Amniotic stem cell (primary cell): ENCODE results near the gene ARFGAP1.
"Not testable (repeated sequence)": the region's sequence is repeated elsewhere in the genome, so short reads cannot be mapped to it uniquely, and the experiment has no call there.

Source experiments
- DNase-seq: peaks from one replicate; lab custom pipeline; 2025; lab: John Stamatoyannopoulos, UW

ARFGAP1 gene

DNA sequence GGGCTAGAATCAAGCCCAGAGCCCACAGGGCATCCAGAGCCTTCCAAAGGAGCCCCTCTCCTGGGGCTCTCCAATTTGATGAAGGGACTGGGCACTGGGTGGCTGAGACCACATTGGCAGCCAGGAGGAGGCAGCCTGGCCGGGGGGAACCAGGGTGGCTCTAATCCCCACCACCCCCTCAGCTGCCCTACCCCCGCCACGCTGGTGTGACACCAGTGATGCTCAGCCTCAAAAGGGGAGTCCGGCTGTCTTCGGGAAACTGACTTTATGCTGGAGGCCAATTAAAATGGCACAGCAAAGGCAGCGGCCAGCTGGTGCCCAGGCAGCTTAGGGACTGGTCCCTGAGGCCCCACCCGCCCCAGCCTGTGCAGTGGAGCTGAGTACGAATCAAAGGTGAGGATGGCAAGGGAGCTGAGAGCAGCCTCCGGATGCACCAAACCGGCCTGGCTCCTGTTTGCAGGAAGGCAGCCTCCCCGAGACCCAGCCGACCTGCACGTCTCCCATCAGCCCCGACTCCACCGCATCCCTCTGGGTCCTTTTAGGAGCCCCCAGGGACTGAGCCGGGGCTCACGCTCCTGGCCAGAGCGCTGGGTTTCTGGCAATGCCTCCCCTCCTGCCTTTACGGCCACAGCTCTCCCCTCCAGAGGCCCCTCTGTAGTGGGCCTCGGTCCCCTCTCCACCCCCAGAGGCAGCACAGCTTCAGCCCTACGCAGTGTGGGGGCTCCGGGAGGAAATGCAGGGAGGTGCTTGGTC is 60.1 kb downstream of the ARFGAP1 start:
- no peak for DNase-seq

DNA sequence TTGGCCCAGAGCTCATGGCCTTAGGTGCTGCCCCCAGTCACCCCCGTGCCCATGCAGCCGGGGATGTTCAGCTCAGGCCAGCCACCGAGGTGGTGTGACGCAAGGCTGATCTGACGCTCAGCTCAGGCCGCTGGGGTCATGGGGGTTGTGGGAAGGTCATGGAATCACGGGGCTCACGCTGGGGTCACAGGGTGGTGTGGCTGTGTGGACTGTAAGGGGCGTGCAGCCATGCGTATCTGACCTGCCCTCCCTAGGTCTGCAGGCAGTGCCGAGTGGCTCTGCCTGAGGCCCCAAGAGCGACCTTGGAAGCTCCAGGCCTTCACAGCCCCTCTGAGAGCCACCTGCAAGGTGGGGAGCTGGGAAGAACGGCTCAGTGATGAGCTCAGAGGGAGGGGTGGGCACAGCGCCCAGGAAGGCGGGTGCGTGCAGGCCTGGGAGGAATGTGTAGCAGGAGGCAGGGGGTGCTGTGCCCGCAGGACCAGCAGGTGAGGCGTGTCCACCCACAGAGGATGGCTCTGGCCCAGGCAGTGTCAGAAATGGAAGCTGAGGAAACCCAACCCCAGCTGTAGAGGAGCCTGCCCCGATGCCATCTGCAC is 60.7 kb downstream of the ARFGAP1 start:
- no peak for DNase-seq

DNA sequence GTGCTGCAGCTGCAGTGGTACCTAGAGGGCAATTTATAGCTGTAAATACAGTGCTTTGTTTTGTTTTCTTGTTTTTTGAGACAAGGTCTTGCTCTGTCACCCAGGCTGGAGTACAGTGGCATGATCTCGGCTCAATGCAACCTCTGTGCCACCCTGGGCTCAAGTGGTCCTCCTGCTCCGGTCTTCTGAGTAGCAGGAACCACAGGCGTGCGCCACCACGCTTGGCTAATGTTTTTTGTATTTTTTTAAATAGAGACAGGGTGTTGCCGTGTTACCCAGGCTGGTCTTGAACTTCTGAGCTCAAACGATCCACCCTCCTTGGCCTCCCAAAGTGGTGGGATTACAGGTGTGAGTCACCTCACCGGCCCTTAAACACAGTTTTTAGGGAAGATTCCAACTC is 61.7 kb downstream of the ARFGAP1 start:
- DNase-seq = no peak

DNA sequence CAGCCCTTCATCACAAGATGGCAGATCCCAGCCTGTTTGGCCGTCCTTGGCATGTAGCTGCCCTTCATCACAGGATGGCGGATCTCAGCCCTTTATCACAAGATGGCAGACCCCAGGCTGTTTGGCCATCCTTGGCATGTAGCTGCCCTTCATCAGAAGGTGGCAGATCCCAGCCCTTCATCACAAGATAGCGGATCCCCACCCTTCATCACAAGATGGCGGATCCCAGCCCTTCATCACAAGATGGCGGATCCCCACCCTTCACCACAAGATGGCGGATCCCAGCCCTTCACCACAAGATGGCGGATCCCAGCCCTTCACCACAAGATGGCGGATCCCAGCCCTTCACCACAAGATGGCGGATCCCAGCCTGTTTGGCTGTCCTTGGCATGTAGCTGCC is 62.4 kb downstream of the ARFGAP1 start:
- DNase-seq = not testable (repeated sequence)

- DNase-seq = no peak
Measured at GRCh38 chr20:63335711-63336110, 63.1 kb downstream of the ARFGAP1 start.

- DNase-seq = no peak
Measured at GRCh38 chr20:63336232-63336752, 63.7 kb downstream of the ARFGAP1 start.

GRCh38 chr20:63337786-63338420 is 65.3 kb downstream of the ARFGAP1 start:
- DNase-seq = no peak
